Breast epithelium (tissue), 3 donors: Measurements from ENCODE around the gene MRPL20.

ENCODE experiments used
- POLR2A ChIP-seq: fragments of 450-650 bp; IDR thresholded peaks from one replicate; pipeline ENCODE4 v1.6.1; 2016; ENCODE audit warnings: antibody characterized with exemption, mild to moderate bottlenecking, moderate library complexity
- TF ChIP-seq, protein P1 (sequence below), 3 donors: fragments of 450-650 bp; IDR thresholded peaks; one replicate each; pipeline ENCODE4 v1.5.1; 2016 to 2017; ENCODE audit warnings: antibody characterized with exemption in 3 of 3, mild to moderate bottlenecking in 3 of 3, moderate library complexity in 3 of 3

DNA sequence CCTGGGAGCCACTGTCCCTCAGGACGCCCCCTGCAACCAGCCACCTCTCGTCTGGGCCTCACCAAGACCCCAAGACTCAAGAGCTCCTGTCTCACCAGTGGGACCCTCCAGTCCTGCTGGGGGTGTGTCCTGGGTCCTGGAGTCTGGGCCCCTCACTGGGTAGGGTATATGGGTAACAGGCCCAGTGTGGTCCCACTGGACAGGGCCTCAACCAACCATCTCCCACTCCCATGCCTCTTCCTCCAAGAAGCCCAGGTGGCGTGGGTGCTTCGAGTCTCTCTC is 27.7 kb upstream of the MRPL20 start:
- TF ChIP-seq, protein P1, sequence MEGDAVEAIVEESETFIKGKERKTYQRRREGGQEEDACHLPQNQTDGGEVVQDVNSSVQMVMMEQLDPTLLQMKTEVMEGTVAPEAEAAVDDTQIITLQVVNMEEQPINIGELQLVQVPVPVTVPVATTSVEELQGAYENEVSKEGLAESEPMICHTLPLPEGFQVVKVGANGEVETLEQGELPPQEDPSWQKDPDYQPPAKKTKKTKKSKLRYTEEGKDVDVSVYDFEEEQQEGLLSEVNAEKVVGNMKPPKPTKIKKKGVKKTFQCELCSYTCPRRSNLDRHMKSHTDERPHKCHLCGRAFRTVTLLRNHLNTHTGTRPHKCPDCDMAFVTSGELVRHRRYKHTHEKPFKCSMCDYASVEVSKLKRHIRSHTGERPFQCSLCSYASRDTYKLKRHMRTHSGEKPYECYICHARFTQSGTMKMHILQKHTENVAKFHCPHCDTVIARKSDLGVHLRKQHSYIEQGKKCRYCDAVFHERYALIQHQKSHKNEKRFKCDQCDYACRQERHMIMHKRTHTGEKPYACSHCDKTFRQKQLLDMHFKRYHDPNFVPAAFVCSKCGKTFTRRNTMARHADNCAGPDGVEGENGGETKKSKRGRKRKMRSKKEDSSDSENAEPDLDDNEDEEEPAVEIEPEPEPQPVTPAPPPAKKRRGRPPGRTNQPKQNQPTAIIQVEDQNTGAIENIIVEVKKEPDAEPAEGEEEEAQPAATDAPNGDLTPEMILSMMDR (IDR thresholded peaks at IDR 0.05): no peak
- TF ChIP-seq POLR2A: no peak
